CD4-positive, alpha-beta T cell treated with Interleukin-15 for 4 hours (primary cell): ENCODE measurements around the gene RPS19BP1.
"Not testable (repeated sequence)": the region's sequence is repeated elsewhere in the genome, so short reads cannot be mapped to it uniquely, and the experiment has no call there.

Source experiments
- DNase-seq: peaks from one replicate; pipeline ENCODE4 v3.0.0-alpha.2; 2020; ENCODE audit warnings: low spot score

Gene RPS19BP1

GRCh38 chr22:39513791-39514190 lies 18.8 kb downstream of the RPS19BP1 start:
- DNase-seq = no peak

- DNase-seq = no peak
Measured at GRCh38 chr22:39512026-39512425, 20.5 kb downstream of the RPS19BP1 start.

GRCh38 chr22:39511226-39511625 lies 21.3 kb downstream of the RPS19BP1 start:
- no peak for DNase-seq

GRCh38 chr22:39510529-39511149 lies 21.9 kb downstream of the RPS19BP1 start:
- DNase-seq = no peak

GRCh38 chr22:39508393-39508792 lies 24.2 kb downstream of the RPS19BP1 start:
- DNase-seq = no peak

GRCh38 chr22:39507021-39507420 lies 25.5 kb downstream of the RPS19BP1 start:
- not testable (repeated sequence) for DNase-seq

GRCh38 chr22:39504071-39504470 lies 28.5 kb downstream of the RPS19BP1 start:
- DNase-seq = no peak

GRCh38 chr22:39503630-39504029 lies 28.9 kb downstream of the RPS19BP1 start:
- no peak for DNase-seq

- no peak for DNase-seq
Measured at GRCh38 chr22:39502789-39503409, 29.6 kb downstream of the RPS19BP1 start.

GRCh38 chr22:39502109-39502788 lies 30.3 kb downstream of the RPS19BP1 start, which contains the start of gene MIEF1:
Gene MIEF1, plus strand, starts transcription at chr22:39502290. Its CDS starts 9,005 bp downstream, at chr22:39511295.
- peak; percentile 90 for DNase-seq

GRCh38 chr22:39501644-39502108 lies 30.9 kb downstream of the RPS19BP1 start:
- DNase-seq = no peak

- no peak for DNase-seq
Measured at GRCh38 chr22:39500101-39500500, 32.4 kb downstream of the RPS19BP1 start.

- DNase-seq = no peak
Measured at GRCh38 chr22:39498802-39499201, 33.7 kb downstream of the RPS19BP1 start.

GRCh38 chr22:39498368-39498767 lies 34.2 kb downstream of the RPS19BP1 start:
- DNase-seq = no peak

- no peak for DNase-seq
Measured at GRCh38 chr22:39497429-39497828, 35.1 kb downstream of the RPS19BP1 start.

GRCh38 chr22:39496131-39496838 lies 36.3 kb downstream of the RPS19BP1 start:
- DNase-seq = peak; percentile 44

- DNase-seq = no peak
Measured at GRCh38 chr22:39494471-39495120, 38.0 kb downstream of the RPS19BP1 start.

- DNase-seq = no peak
Measured at GRCh38 chr22:39493759-39494158, 38.8 kb downstream of the RPS19BP1 start.

GRCh38 chr22:39492186-39492585 lies 40.4 kb downstream of the RPS19BP1 start:
- no peak for DNase-seq

GRCh38 chr22:39491696-39492095 lies 40.9 kb downstream of the RPS19BP1 start:
- no peak for DNase-seq

- DNase-seq = no peak
Measured at GRCh38 chr22:39490966-39491680, 41.4 kb downstream of the RPS19BP1 start.
